HUES6 (cell line): ENCODE measurements around the gene TNPO3.
"Not testable (repeated sequence)": the region's sequence is repeated elsewhere in the genome, so short reads cannot be mapped to it uniquely, and the experiment has no call there.

Source experiments
- H3K27ac ChIP-seq: 2 replicates; pipeline ENCODE4 v1.7.0; 2013; ENCODE audit warnings: low read depth, mild to moderate bottlenecking, low read length, inconsistent platforms
- H3K27me3 ChIP-seq: 2 replicates; pipeline ENCODE4 v1.6.1; 2013; ENCODE audit warnings: low read length; ENCODE audit not compliant: control insufficient read depth, insufficient read depth
- H3K36me3 ChIP-seq: 2 replicates; pipeline ENCODE4 v1.6.1; 2013; ENCODE audit warnings: low read length; ENCODE audit not compliant: control insufficient read depth, insufficient read depth
- H3K4me1 ChIP-seq: 2 replicates; pipeline ENCODE4 v1.6.1; 2013; ENCODE audit warnings: low read length; ENCODE audit not compliant: control insufficient read depth, insufficient read depth
- H3K4me3 ChIP-seq: 2 replicates; pipeline ENCODE4 v1.5.1; 2013; ENCODE audit warnings: low read depth, low read length
- H3K9ac ChIP-seq: one replicate; pipeline ENCODE4 v1.6.1; 2013; ENCODE audit warnings: mild to moderate bottlenecking, low read length
- H3K9me3 ChIP-seq: 2 replicates; pipeline ENCODE4 v1.6.1; 2013; ENCODE audit warnings: low read depth, low read length; ENCODE audit not compliant: control insufficient read depth, insufficient read depth

TNPO3 gene

GRCh38 chr7:128944487-128945236, 110.2 kb downstream of the TNPO3 start:
- no peaks in the 10 kb centered on the region for H3K9me3 ChIP-seq
- H3K4me1 ChIP-seq = no peaks in the 10 kb centered on the region
- no peaks in the 10 kb centered on the region for H3K36me3 ChIP-seq
- H3K4me3 ChIP-seq = no peak overlapping the region
- H3K27ac ChIP-seq = no peak overlapping the region
- H3K27me3 ChIP-seq = peaks cover 20% of the 10 kb centered on the region
- H3K9ac ChIP-seq = no peak overlapping the region

GRCh38 chr7:128943251-128943650, 111.7 kb downstream of the TNPO3 start:
- not testable (repeated sequence) for H3K4me3 ChIP-seq, H3K27ac ChIP-seq, H3K9me3 ChIP-seq, H3K4me1 ChIP-seq, H3K9ac ChIP-seq, H3K36me3 ChIP-seq
- H3K27me3 ChIP-seq = peaks cover 33% of the 10 kb centered on the region

GRCh38 chr7:128941946-128942526, 112.9 kb downstream of the TNPO3 start:
- no peaks in the 10 kb centered on the region for H3K9me3 ChIP-seq
- H3K36me3 ChIP-seq = no peaks in the 10 kb centered on the region
- no peak overlapping the region for H3K27ac ChIP-seq
- H3K27me3 ChIP-seq = peaks cover 46% of the 10 kb centered on the region
- no peak overlapping the region for H3K9ac ChIP-seq
- no peak overlapping the region for H3K4me3 ChIP-seq
- H3K4me1 ChIP-seq = peaks cover 5% of the 10 kb centered on the region; the same call in 1 of the 2 replicates

- H3K4me1 ChIP-seq = peaks cover 5% of the 10 kb centered on the region; the same call in 1 of the 2 replicates
Measured at GRCh38 chr7:128941323-128941890, 113.5 kb downstream of the TNPO3 start.

GRCh38 chr7:128940494-128941322, 114.2 kb downstream of the TNPO3 start:
- Histone ChIP-seq H3K4me1 (peaks cover 5% of the 10 kb centered on the region; the same call in 1 of the 2 replicates), H3K27ac (no peak overlapping the region), H3K9ac (no peak overlapping the region)

More at GRCh38 chr7:128941323-128941890, 113.5 kb downstream of the TNPO3 start:
- H3K36me3 ChIP-seq = no peaks in the 10 kb centered on the region
- no peak overlapping the region for H3K4me3 ChIP-seq
- no peak overlapping the region for H3K27ac ChIP-seq
- no peak overlapping the region for H3K9ac ChIP-seq
- H3K9me3 ChIP-seq = no peaks in the 10 kb centered on the region
- peaks cover 52% of the 10 kb centered on the region for H3K27me3 ChIP-seq

GRCh38 chr7:128939861-128940410, 115.0 kb downstream of the TNPO3 start:
- peaks cover 5% of the 10 kb centered on the region; the same call in 1 of the 2 replicates for H3K4me1 ChIP-seq
- no peak overlapping the region for H3K4me3 ChIP-seq
- H3K9me3 ChIP-seq = no peaks in the 10 kb centered on the region
- H3K27me3 ChIP-seq = peaks cover 67% of the 10 kb centered on the region
- H3K9ac ChIP-seq = no peak overlapping the region
- H3K27ac ChIP-seq = no peak overlapping the region
- H3K36me3 ChIP-seq = no peaks in the 10 kb centered on the region

More at GRCh38 chr7:128940494-128941322, 114.2 kb downstream of the TNPO3 start:
- H3K4me3 ChIP-seq = no peak overlapping the region
- H3K36me3 ChIP-seq = no peaks in the 10 kb centered on the region
- H3K27me3 ChIP-seq = peaks cover 59% of the 10 kb centered on the region
- H3K9me3 ChIP-seq = no peaks in the 10 kb centered on the region

GRCh38 chr7:128939075-128939860, 115.6 kb downstream of the TNPO3 start:
- Histone ChIP-seq H3K9me3 (no peaks in the 10 kb centered on the region), H3K9ac (no peak overlapping the region), H3K4me3 (no peak overlapping the region), H3K4me1 (peaks cover 5% of the 10 kb centered on the region; the same call in 1 of the 2 replicates), H3K27me3 (peaks cover 73% of the 10 kb centered on the region), H3K27ac (no peak overlapping the region), H3K36me3 (no peaks in the 10 kb centered on the region)

GRCh38 chr7:128938544-128939074, 116.3 kb downstream of the TNPO3 start:
- peaks cover 5% of the 10 kb centered on the region; the same call in 1 of the 2 replicates for H3K4me1 ChIP-seq
- peak overlapping the region; percentile 12 for H3K9ac ChIP-seq
- H3K9me3 ChIP-seq = no peaks in the 10 kb centered on the region
- no peak overlapping the region for H3K27ac ChIP-seq
- peaks cover 75% of the 10 kb centered on the region for H3K27me3 ChIP-seq
- no peaks in the 10 kb centered on the region for H3K36me3 ChIP-seq
- H3K4me3 ChIP-seq = peak overlapping the region; percentile 69

GRCh38 chr7:128937647-128938543, 117.0 kb downstream of the TNPO3 start, which contains the start of gene IRF5:
Gene IRF5, plus strand, starts transcription at chr7:128937927. Its CDS starts 4,155 bp downstream, at chr7:128942082.
- Histone ChIP-seq H3K36me3 (no peaks in the 10 kb centered on the region), H3K27ac (no peak within 1 kb of the TSS), H3K9ac (peak within 1 kb of the TSS; percentile 12), H3K9me3 (no peaks in the 10 kb centered on the region), H3K4me1 (peaks cover 9% of the 10 kb centered on the region; the same call in 1 of the 2 replicates), H3K27me3 (peaks cover 75% of the 10 kb centered on the region), H3K4me3 (peak within 1 kb of the TSS; percentile 69)
